NCI-H748 (cell line): Measurements from ENCODE around the gene S100A7.
"Not testable (repeated sequence)": the region's sequence is repeated elsewhere in the genome, so short reads cannot be mapped to it uniquely, and the experiment has no call there.

Source experiments
- DNase-seq: peaks from one replicate; lab custom pipeline; 2025; ENCODE audit not compliant: unreplicated experiment; lab: John Stamatoyannopoulos, UW

S100A7 gene

GRCh38 chr1:153478047-153478691, 17.7 kb upstream of the S100A7 start:
- DNase-seq, result no peak

- DNase-seq, result no peak
These were observed 16.1 kb upstream of the S100A7 start for GRCh38 chr1:153476491-153477093.

- DNase-seq, result no peak
These were observed 14.8 kb upstream of the S100A7 start for GRCh38 chr1:153475282-153475681.

- no peak for DNase-seq
These were observed 13.9 kb upstream of the S100A7 start for GRCh38 chr1:153474347-153474746.

GRCh38 chr1:153470707-153471106, 10.3 kb upstream of the S100A7 start:
- no peak for DNase-seq

- DNase-seq, result no peak
These were observed 6.5 kb upstream of the S100A7 start for GRCh38 chr1:153466908-153467307.

GRCh38 chr1:153465811-153466636, 5.6 kb upstream of the S100A7 start:
- peak; percentile 8 for DNase-seq

- DNase-seq, result not testable (repeated sequence)
These were observed 2.3 kb upstream of the S100A7 start for GRCh38 chr1:153462741-153463140.

GRCh38 chr1:153459655-153460054, 796 bp downstream of the S100A7 start:
- DNase-seq, result no peak

- DNase-seq, result no peak
These were observed 4.1 kb downstream of the S100A7 start for GRCh38 chr1:153456396-153456795.

- DNase-seq, result not testable (repeated sequence)
These were observed 11.6 kb downstream of the S100A7 start for GRCh38 chr1:153448851-153449250.

GRCh38 chr1:153447498-153448170, 12.8 kb downstream of the S100A7 start:
- DNase-seq, result no peak

- DNase-seq, result no peak
These were observed 16.4 kb downstream of the S100A7 start for GRCh38 chr1:153444078-153444477.

GRCh38 chr1:153443486-153443885, 17.0 kb downstream of the S100A7 start:
- no peak for DNase-seq

GRCh38 chr1:153441238-153441755, 19.2 kb downstream of the S100A7 start:
- peak; percentile 82 for DNase-seq

- DNase-seq, result no peak
These were observed 21.2 kb downstream of the S100A7 start for GRCh38 chr1:153439273-153439672.

GRCh38 chr1:153438599-153438998, 21.9 kb downstream of the S100A7 start:
- no peak for DNase-seq

GRCh38 chr1:153437236-153437635, 23.2 kb downstream of the S100A7 start:
- DNase-seq, result no peak

GRCh38 chr1:153434746-153435455, 25.6 kb downstream of the S100A7 start:
- DNase-seq, result no peak

- no peak for DNase-seq
These were observed 27.4 kb downstream of the S100A7 start for GRCh38 chr1:153432874-153433681.
